GM21447 (cell line): ENCODE measurements around the gene COX8C.
"Not testable (repeated sequence)": the region's sequence is repeated elsewhere in the genome, so short reads cannot be mapped to it uniquely, and the experiment has no call there.

Experiments used
- ATAC-seq: cut with Tn5 transposase; IDR thresholded peaks from one replicate; pipeline ENCODE4 v1.9.1; 2021; ENCODE audit not compliant: unreplicated experiment

The COX8C gene

GRCh38 chr14:93368996-93369712 is 22.2 kb downstream of the COX8C start:
- peak; percentile 34 for ATAC-seq

GRCh38 chr14:93369713-93370266 is 22.8 kb downstream of the COX8C start:
- ATAC-seq: peak; percentile 96

GRCh38 chr14:93375673-93376156 is 28.7 kb downstream of the COX8C start:
- peak; percentile 99 for ATAC-seq

- no peak for ATAC-seq
Observed at GRCh38 chr14:93379831-93380230, 32.8 kb downstream of the COX8C start.

- ATAC-seq: no peak
Observed at GRCh38 chr14:93381644-93382043, 34.7 kb downstream of the COX8C start.

GRCh38 chr14:93384256-93384655 is 37.3 kb downstream of the COX8C start:
- ATAC-seq: not testable (repeated sequence)

GRCh38 chr14:93395231-93395630 is 48.2 kb downstream of the COX8C start:
- ATAC-seq: no peak

- ATAC-seq: no peak
Observed at GRCh38 chr14:93396456-93396855, 49.5 kb downstream of the COX8C start.
